Neural progenitor cell (in vitro differentiated cells): ENCODE results near the gene VILL. TPM values are rescaled to one million over a fixed set of nuclear protein-coding genes. Genes with fewer than 3 reads are reported as not detected.

Source experiments
- DNase-seq: peaks from one replicate; pipeline ENCODE4 v3.0.0-alpha.2; 2016; ENCODE audit warnings: low spot score
- H2AFZ ChIP-seq: fragments of 200-600 bp; sonication (generic); replicated peaks from 2 replicates; pipeline ENCODE4 v1.6.1; 2016; ENCODE audit warnings: antibody characterized with exemption
- H3F3A ChIP-seq: fragments of 200-600 bp; sonication (generic); 2 replicates; pipeline ENCODE4 v1.6.1; 2016; ENCODE audit warnings: antibody characterized with exemption, low read depth
- H3K27ac ChIP-seq: fragments of 200-600 bp; sonication (generic); 2 replicates; pipeline ENCODE4 v1.5.1; 2016; ENCODE audit warnings: mild to moderate bottlenecking
- H3K27me3 ChIP-seq: fragments of 200-600 bp; sonication (generic); 2 replicates; pipeline ENCODE4 v1.6.1; 2016; ENCODE audit warnings: mild to moderate bottlenecking, moderate library complexity
- H3K36me3 ChIP-seq: fragments of 200-600 bp; sonication (generic); 2 replicates; pipeline ENCODE4 v1.5.1; 2016
- H3K4me1 ChIP-seq: fragments of 200-600 bp; sonication (generic); 2 replicates; pipeline ENCODE4 v1.6.1; 2016; ENCODE audit warnings: mixed run types
- H3K4me2 ChIP-seq: fragments of 200-600 bp; sonication (generic); 2 replicates; pipeline ENCODE4 v1.6.1; 2016
- H3K4me3 ChIP-seq: fragments of 200-600 bp; sonication (generic); 2 replicates; pipeline ENCODE4 v1.5.1; 2016
- H3K79me2 ChIP-seq: fragments of 200-600 bp; sonication (generic); 2 replicates; pipeline ENCODE4 v1.6.1; 2016; ENCODE audit warnings: low read depth
- H3K9ac ChIP-seq: fragments of 200-600 bp; sonication (generic); 2 replicates; pipeline ENCODE4 v1.6.1; 2016
- H3K9me3 ChIP-seq: fragments of 200-600 bp; sonication (generic); 2 replicates; pipeline ENCODE4 v1.5.1; 2016; ENCODE audit warnings: low read depth
- H4K20me1 ChIP-seq: fragments of 200-600 bp; sonication (generic); 2 replicates; pipeline ENCODE4 v1.6.1; 2016; ENCODE audit warnings: low read depth
- H3K27ac Mint-ChIP-seq: 3 replicates; pipeline ENCODE4 v1.8.0; 2021; ENCODE audit warnings: mixed read lengths
- H3K27me3 Mint-ChIP-seq: 2 replicates; pipeline ENCODE4 v1.8.0; 2022; ENCODE audit warnings: low read depth, mild to moderate bottlenecking, inconsistent platforms, moderate library complexity, mixed read lengths; ENCODE audit not compliant: insufficient read depth
- H3K36me3 Mint-ChIP-seq: 3 replicates; pipeline ENCODE4 v1.8.0; 2021; ENCODE audit warnings: mixed read lengths
- H3K4me1 Mint-ChIP-seq: 3 replicates; pipeline ENCODE4 v1.8.0; 2021; ENCODE audit warnings: mixed read lengths
- H3K4me3 Mint-ChIP-seq: 3 replicates; pipeline ENCODE4 v1.8.0; 2021; ENCODE audit warnings: mild to moderate bottlenecking, moderate library complexity, mixed read lengths
- H3K9me3 Mint-ChIP-seq: 3 replicates; pipeline ENCODE4 v1.8.0; 2020; ENCODE audit warnings: mixed read lengths
- EZH2 ChIP-seq: fragments of 200-600 bp; sonication (generic); IDR thresholded peaks from 2 replicates; pipeline ENCODE4 v1.6.1; 2017; ENCODE audit warnings: antibody characterized with exemption, mild to moderate bottlenecking, moderate library complexity
- EZH2phosphoT487 ChIP-seq: fragments of 200-600 bp; sonication (generic); IDR thresholded peaks from 2 replicates; pipeline ENCODE4 v1.6.1; 2017; ENCODE audit warnings: antibody characterized with exemption
- total RNA-seq: library from RNA; depleted of rRNA; stranded (reverse); fragments of >200 nt; gene quantifications from 2 replicates; pipeline ENCODE4 v1.2.3, GENCODE V29; 2015; ENCODE audit warnings: low replicate concordance
- TF ChIP-seq, protein P1 (sequence below): fragments of 200-600 bp; sonication (generic); IDR thresholded peaks from 2 replicates; pipeline ENCODE4 v1.5.1; 2017; ENCODE audit warnings: antibody characterized with exemption, mild to moderate bottlenecking

VILL gene
- total RNA-seq, 1 donor from 2014 or later: 4.9 TPM

DNA sequence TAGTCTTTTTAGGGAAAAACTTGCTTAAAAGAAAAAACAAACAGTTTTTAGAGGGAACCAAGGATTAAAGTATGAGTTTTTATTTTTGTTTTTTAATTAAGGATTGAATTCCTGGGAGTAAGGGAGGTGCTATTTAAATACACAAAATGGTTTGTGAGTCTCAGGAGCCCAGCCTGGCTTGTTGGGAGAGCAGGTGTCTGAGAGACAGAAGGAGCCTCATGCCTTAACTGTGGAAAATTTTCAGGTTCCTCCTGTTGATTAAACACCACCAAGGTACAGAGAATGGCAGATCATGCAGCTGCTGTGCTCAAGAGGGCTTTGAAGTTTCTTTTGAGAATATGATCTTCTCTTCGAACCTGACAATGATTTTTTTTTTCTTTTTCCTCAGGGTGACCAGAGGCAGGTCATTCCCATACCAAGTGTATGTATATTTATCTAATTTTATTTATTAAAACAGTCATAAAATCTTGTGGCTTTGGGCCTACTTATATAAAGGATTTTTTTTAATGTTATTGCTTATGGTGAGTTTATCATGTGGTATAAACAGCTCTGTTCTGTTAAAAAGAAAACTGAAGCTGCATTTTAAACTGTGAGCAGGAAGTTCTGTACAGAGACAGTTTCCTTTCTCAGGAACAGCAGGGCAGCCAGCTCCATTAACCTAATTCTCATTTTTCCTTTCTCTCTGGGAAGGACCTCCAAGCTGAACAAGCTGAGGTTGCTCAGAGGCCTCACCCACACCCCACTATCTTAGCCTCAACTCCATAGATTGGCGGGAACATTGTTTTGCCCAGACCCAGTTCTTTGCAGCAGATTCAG lies 33.7 kb upstream of the VILL start:
- peaks cover 6% of the 10 kb centered on the region for H4K20me1 ChIP-seq
- H3K9me3 ChIP-seq: no peaks in the 10 kb centered on the region
- H3K9me3 Mint-ChIP-seq: peaks cover under 1% of the 10 kb centered on the region
- H3K4me1 Mint-ChIP-seq: peaks cover 18% of the 10 kb centered on the region
- H2AFZ ChIP-seq: no peak overlapping the region
- no peaks in the 10 kb centered on the region for H3K27me3 Mint-ChIP-seq
- no peak overlapping the region for H3K4me3 ChIP-seq
- TF ChIP-seq EZH2: no peak
- no peak for TF ChIP-seq EZH2phosphoT487
- TF ChIP-seq, protein P1, sequence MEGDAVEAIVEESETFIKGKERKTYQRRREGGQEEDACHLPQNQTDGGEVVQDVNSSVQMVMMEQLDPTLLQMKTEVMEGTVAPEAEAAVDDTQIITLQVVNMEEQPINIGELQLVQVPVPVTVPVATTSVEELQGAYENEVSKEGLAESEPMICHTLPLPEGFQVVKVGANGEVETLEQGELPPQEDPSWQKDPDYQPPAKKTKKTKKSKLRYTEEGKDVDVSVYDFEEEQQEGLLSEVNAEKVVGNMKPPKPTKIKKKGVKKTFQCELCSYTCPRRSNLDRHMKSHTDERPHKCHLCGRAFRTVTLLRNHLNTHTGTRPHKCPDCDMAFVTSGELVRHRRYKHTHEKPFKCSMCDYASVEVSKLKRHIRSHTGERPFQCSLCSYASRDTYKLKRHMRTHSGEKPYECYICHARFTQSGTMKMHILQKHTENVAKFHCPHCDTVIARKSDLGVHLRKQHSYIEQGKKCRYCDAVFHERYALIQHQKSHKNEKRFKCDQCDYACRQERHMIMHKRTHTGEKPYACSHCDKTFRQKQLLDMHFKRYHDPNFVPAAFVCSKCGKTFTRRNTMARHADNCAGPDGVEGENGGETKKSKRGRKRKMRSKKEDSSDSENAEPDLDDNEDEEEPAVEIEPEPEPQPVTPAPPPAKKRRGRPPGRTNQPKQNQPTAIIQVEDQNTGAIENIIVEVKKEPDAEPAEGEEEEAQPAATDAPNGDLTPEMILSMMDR: no peak
- H3K79me2 ChIP-seq: no peaks in the 10 kb centered on the region
- no peaks in the 10 kb centered on the region for H3K27me3 ChIP-seq
- H3K27ac Mint-ChIP-seq: no peak overlapping the region
- peaks cover 10% of the 10 kb centered on the region for H3K36me3 Mint-ChIP-seq
- DNase-seq: no peak
- peaks cover 21% of the 10 kb centered on the region for H3K4me1 ChIP-seq
- H3K36me3 ChIP-seq: no peaks in the 10 kb centered on the region
- peak overlapping the region; percentile 61 for H3K27ac ChIP-seq
- no peak overlapping the region for H3K9ac ChIP-seq
- H3K4me2 ChIP-seq: no peak overlapping the region
- H3K4me3 Mint-ChIP-seq: no peak overlapping the region
- H3F3A ChIP-seq: peaks cover 17% of the 10 kb centered on the region

DNA sequence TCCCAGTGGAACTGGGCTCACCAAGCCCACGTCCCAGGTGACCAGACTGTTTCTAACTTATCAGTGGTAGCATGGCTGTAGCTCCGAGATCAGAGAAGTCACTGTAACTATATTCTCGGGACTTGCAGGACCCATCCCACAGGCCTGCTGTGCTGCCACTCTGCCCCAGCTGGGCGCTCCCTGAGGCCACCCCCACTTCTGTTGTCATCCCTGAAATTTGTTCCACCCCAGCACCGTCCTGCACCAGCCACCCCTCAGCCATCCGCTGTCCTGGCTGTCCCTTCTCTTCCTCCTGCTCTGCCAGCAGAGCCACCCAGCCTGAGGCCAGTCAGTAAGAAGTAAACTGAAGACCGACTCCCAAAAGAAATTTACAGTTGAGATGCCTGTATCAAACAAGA lies 33.0 kb upstream of the VILL start:
- Histone ChIP-seq H4K20me1 (peaks cover 11% of the 10 kb centered on the region), H3K27ac (no peak overlapping the region), H3K36me3 (no peaks in the 10 kb centered on the region), H3K27me3 (no peaks in the 10 kb centered on the region), H3K9ac (no peak overlapping the region), H3F3A (peaks cover 17% of the 10 kb centered on the region), H3K4me1 (peaks cover 27% of the 10 kb centered on the region), H3K79me2 (no peaks in the 10 kb centered on the region), H3K4me2 (no peak overlapping the region), H2AFZ (no peak overlapping the region), H3K4me3 (no peak overlapping the region), H3K9me3 (no peaks in the 10 kb centered on the region)
- H3K27ac Mint-ChIP-seq: no peak overlapping the region
- H3K4me3 Mint-ChIP-seq: no peak overlapping the region
- TF ChIP-seq EZH2: no peak
- peaks cover 7% of the 10 kb centered on the region for H3K36me3 Mint-ChIP-seq
- peaks cover 24% of the 10 kb centered on the region for H3K4me1 Mint-ChIP-seq
- no peaks in the 10 kb centered on the region for H3K9me3 Mint-ChIP-seq
- no peak for DNase-seq
- no peaks in the 10 kb centered on the region for H3K27me3 Mint-ChIP-seq

- H3K9ac ChIP-seq: no peak overlapping the region
- H3K4me1 Mint-ChIP-seq: peaks cover 21% of the 10 kb centered on the region
- no peak overlapping the region for H3K4me3 ChIP-seq
- no peak overlapping the region for H3K27ac Mint-ChIP-seq
- H3K27ac ChIP-seq: no peak overlapping the region
- peaks cover 11% of the 10 kb centered on the region for H4K20me1 ChIP-seq
- no peaks in the 10 kb centered on the region for H3K79me2 ChIP-seq
- TF ChIP-seq, protein P1: no peak
- no peak for TF ChIP-seq EZH2phosphoT487
- TF ChIP-seq EZH2: no peak
- no peaks in the 10 kb centered on the region for H3K9me3 Mint-ChIP-seq
- DNase-seq: no peak
- no peaks in the 10 kb centered on the region for H3K27me3 ChIP-seq
- H3K4me3 Mint-ChIP-seq: no peak overlapping the region
- H3K4me1 ChIP-seq: peaks cover 24% of the 10 kb centered on the region
- H3K36me3 Mint-ChIP-seq: peaks cover 4% of the 10 kb centered on the region
- no peaks in the 10 kb centered on the region for H3K36me3 ChIP-seq
- H3K9me3 ChIP-seq: no peaks in the 10 kb centered on the region
- peaks cover 9% of the 10 kb centered on the region for H3F3A ChIP-seq
- no peaks in the 10 kb centered on the region for H3K27me3 Mint-ChIP-seq
- no peak overlapping the region for H2AFZ ChIP-seq
- no peak overlapping the region for H3K4me2 ChIP-seq
These were observed 28.8 kb upstream of the VILL start for GRCh38 chr3:37961622-37962431.
